ENCODE results near the gene H2AZ1. TPM values are rescaled to one million over a fixed set of nuclear protein-coding genes. Genes with fewer than 3 reads are reported as not detected.
"Not testable (repeated sequence)": the region's sequence is repeated elsewhere in the genome, so short reads cannot be mapped to it uniquely, and the experiment has no call there.

The H2AZ1 gene
- total RNA-seq: 107 TPM

GRCh38 chr4:99949999-99950912 is at the start of gene H2AZ1:
TSS of gene H2AZ1 (minus strand) at chr4:99950275. CDS start at chr4:99950170, 105 bp downstream.
- peak; percentile 100 for DNase-seq (ENCODE audit: low spot score)

GRCh38 chr4:99998062-99998867 is 48.2 kb upstream of the H2AZ1 start:
- DNase-seq (ENCODE audit: low spot score): no peak

GRCh38 chr4:99991741-99992140 is 41.7 kb upstream of the H2AZ1 start:
- DNase-seq (ENCODE audit: low spot score): no peak

- no peak for DNase-seq (ENCODE audit: low spot score)
These were observed 37.6 kb upstream of the H2AZ1 start for GRCh38 chr4:99987681-99988080.

GRCh38 chr4:99986792-99987191 is 36.7 kb upstream of the H2AZ1 start:
- no peak for DNase-seq (ENCODE audit: low spot score)

- DNase-seq (ENCODE audit: low spot score): no peak
These were observed 33.3 kb upstream of the H2AZ1 start for GRCh38 chr4:99983289-99983943.

GRCh38 chr4:99979872-99980271 is 29.8 kb upstream of the H2AZ1 start:
- DNase-seq (ENCODE audit: low spot score): no peak

- DNase-seq (ENCODE audit: low spot score): no peak
These were observed 21.5 kb upstream of the H2AZ1 start for GRCh38 chr4:99971453-99972111.

GRCh38 chr4:99968330-99968729 is 18.3 kb upstream of the H2AZ1 start:
- DNase-seq (ENCODE audit: low spot score): no peak

- DNase-seq (ENCODE audit: low spot score): no peak
These were observed 16.6 kb upstream of the H2AZ1 start for GRCh38 chr4:99966692-99967091.

GRCh38 chr4:99965674-99966350 is 15.7 kb upstream of the H2AZ1 start:
- DNase-seq (ENCODE audit: low spot score): no peak

- DNase-seq (ENCODE audit: low spot score): no peak
These were observed 15.1 kb upstream of the H2AZ1 start for GRCh38 chr4:99965173-99965572.

- DNase-seq (ENCODE audit: low spot score): no peak
These were observed 11.6 kb upstream of the H2AZ1 start for GRCh38 chr4:99961711-99962110.

- no peak for DNase-seq (ENCODE audit: low spot score)
These were observed 10.6 kb upstream of the H2AZ1 start for GRCh38 chr4:99960648-99961047.

- not testable (repeated sequence) for DNase-seq (ENCODE audit: low spot score)
These were observed 8.1 kb upstream of the H2AZ1 start for GRCh38 chr4:99958207-99958606.

- DNase-seq (ENCODE audit: low spot score): no peak
These were observed 809 bp upstream of the H2AZ1 start for GRCh38 chr4:99950913-99951254.

GRCh38 chr4:99949034-99949998 is 759 bp downstream of the H2AZ1 start:
- DNase-seq (ENCODE audit: low spot score): peak; percentile 94

GRCh38 chr4:99947608-99948007 is 2.5 kb downstream of the H2AZ1 start:
- DNase-seq (ENCODE audit: low spot score): no peak

- DNase-seq (ENCODE audit: low spot score): no peak
These were observed 2.9 kb downstream of the H2AZ1 start for GRCh38 chr4:99947190-99947578.
